A549 treated with AZD2906 at 1 μM for 4 hours (cell line): ENCODE results near the gene PDZD11. TPM values are rescaled to one million over a fixed set of nuclear protein-coding genes. Genes with fewer than 3 reads are reported as not detected.

ENCODE experiments used
- total RNA-seq: library from RNA; stranded (reverse); fragments of 200-300 nt; extraction: Qiagen RNA extraction; gene quantifications from 5 replicates; pipeline ENCODE4 v1.2.3, GENCODE V29; 2022

The PDZD11 gene, protein sequence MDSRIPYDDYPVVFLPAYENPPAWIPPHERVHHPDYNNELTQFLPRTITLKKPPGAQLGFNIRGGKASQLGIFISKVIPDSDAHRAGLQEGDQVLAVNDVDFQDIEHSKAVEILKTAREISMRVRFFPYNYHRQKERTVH
- total RNA-seq, result 88.9 to 109 TPM (median 91.0 TPM) in 5 replicates

DNA sequence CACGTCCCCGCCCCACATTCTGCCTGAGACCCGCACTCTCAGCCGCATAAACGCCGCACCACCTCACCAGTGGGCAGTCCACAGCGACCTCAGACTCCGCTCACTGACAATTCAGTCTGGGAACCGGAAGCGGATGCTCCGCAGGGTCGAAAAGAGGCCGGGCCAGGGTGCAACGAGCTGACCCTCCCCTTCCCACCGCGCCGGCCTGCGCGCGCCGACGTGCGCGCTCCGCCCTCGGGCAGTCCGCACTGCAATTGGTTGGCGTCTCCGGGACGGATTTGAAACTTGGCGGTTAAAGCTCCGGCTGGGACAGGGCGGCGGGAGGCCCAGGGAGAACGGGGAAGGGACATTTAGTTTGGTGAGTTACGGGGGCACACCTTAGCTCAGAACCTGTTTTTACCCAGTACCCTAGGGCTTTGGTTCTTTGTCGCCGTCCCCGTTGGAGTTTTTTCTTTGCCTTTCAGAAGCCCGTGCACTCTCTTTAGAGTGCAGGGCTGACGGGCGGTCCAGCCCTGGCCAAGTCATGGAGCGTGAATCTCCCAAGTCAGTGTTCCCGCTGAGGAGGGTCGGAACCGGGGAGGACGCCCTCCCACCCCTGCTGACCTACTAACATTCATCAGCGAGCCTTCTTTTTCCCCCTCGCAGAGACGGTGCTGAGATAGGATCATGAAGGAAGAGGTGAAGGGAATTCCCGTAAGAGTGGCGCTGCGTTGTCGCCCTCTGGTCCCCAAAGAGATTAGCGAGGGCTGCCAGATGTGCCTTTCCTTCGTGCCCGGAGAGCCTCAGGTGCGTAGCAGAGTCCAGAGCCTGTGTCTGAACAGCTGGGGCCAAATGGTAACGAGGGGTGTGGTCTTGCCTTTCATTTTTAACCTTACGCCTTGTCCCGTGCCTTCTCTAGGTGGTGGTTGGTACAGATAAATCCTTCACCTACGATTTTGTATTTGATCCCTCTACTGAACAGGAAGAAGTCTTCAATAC, at the start of gene PDZD11, which contains the start of gene KIF4A:
PDZD11 (minus strand) TSS at position 135 of the 978 bp plus-strand sequence. CDS start 586 bp downstream, outside the sequence.
KIF4A (plus strand) TSS at position 312 of the 978 bp plus-strand sequence; CDS start at position 667, 355 bp downstream.

DNA sequence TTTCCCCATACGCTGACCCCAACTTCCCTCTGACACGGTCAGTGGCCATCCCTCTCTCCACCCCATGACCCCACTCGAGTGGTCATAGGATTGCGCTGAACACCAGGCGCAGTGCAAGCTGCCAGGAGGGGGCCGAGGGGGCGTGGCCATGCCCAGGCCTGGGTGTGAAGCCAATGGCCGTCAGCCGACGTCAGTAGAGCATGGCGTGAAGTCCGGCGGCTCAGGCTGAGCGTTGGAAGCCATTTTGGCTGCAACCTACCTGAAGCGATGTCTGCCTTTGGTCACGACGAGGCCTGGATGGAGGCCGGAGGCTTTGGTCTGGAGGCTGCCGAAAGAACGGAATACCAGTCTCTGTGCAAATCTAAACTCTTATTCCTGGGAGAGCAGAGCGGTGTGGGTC, 7.8 kb downstream of the PDZD11 start, which contains the start of gene RAB41:
RAB41 (plus strand) TSS at position 222 of the 400 bp plus-strand sequence; CDS start at position 268, 46 bp downstream.

DNA sequence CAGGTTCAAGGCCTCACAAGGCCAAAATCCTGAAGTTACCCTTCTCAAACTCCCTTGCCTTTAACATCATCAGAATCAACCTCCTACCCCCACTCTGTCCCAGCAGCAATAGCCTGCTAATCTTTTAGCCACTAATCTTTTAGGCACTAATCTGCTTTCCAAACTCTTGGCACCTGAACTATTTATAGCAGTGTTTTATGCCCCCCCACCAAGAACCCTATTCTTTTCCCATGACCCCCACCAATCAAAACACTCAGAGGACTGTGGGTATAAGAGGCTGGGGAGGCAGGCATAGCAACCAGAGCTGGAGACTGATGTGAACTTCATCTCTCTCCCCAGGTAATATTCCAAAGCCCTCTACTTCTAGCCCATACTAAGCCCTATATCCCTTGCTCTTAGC, 21.7 kb downstream of the PDZD11 start, which contains the start of gene ARR3:
ARR3 (plus strand) TSS at position 301 of the 400 bp plus-strand sequence. CDS start 1,052 bp downstream, outside the sequence.

DNA sequence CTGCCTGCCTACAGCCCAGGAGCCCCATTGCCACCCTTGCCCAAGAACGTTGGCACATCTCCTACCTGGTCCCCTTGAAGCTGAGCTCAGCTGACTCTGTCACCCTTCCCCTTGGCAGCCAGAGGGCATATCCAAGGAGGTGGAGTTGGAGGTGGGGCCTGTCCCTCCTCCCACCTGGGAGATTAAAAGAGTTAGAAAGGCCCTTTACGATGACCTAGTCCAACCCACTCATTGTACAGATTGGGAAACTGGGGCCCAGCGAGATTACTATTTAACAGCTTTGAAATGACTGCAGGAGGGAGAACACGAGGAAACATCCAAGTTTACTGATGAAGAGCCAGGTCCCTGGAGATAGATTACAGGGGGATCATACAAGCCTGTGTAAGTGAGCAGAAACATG, 29.6 kb downstream of the PDZD11 start, which contains the start of gene P2RY4:
P2RY4 (minus strand) TSS at position 101 of the 400 bp plus-strand sequence. CDS start 580 bp downstream, outside the sequence.

Other genes with a start within 250 kb of the PDZD11 start
- not detected in 5 replicates for gene AWAT2, start 240.0 kb downstream of the PDZD11 start, total RNA-seq
- not detected in 5 replicates for gene OTUD6A, start 227.5 kb downstream of the PDZD11 start, total RNA-seq
- gene IGBP1, start 156.5 kb downstream of the PDZD11 start, total RNA-seq, result 58.6 to 71.2 TPM (median 66.0 TPM) in 5 replicates
- gene DGAT2L6, start 112.4 kb downstream of the PDZD11 start, total RNA-seq, result not detected in 5 replicates
- not detected in 5 replicates for gene AWAT1, start 55.3 kb downstream of the PDZD11 start, total RNA-seq
- 0.05 TPM in 1 of 5 replicates, not detected in the others for gene P2RY4, start 29.7 kb downstream of the PDZD11 start, total RNA-seq
- gene ARR3, start 21.6 kb downstream of the PDZD11 start, total RNA-seq, result not detected in 5 replicates
- gene RAB41, start 7.8 kb downstream of the PDZD11 start, total RNA-seq, result not detected in 5 replicates
- gene KIF4A, start 177 bp upstream of the PDZD11 start, total RNA-seq, result 24.0 to 28.4 TPM (median 26.4 TPM) in 5 replicates
- 0.03 to 0.10 TPM (median 0.05 TPM) in 3 of 5 replicates, not detected in the others for gene GDPD2, start 133.4 kb upstream of the PDZD11 start, total RNA-seq
- 4.7 to 7.2 TPM (median 6.5 TPM) in 5 replicates for gene DLG3, start 154.9 kb upstream of the PDZD11 start, total RNA-seq